ENCODE measurements around the gene C17orf114.

The C17orf114 gene

DNA sequence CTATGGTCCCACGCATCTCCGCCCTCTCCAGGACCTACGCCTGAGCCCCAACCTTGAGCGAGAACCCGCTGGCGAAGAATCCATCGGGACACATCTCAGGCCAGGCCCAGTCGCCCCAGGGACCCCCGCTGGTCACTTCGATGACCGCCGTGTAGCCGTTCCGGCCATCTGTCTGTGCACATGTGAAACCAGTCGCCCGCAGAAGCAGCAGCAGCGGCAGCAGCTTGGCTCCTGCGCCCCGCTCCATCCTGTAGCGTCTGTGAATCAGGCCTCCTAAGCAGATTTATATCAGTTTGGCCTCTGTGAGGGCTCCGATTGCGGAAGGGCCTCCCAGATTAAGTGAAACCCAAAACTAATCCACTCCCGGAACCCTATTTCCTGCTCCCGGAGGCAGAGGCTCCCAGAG, 16.0 kb downstream of the C17orf114 start, which contains the start of gene VMO1:
Gene VMO1, minus strand, starts transcription at position 259 of the 406 bp plus-strand sequence. Its CDS starts 12 bp downstream, at position 247.
- DNase-seq = peak in 1 of 2 experiments; percentile 39

DNA sequence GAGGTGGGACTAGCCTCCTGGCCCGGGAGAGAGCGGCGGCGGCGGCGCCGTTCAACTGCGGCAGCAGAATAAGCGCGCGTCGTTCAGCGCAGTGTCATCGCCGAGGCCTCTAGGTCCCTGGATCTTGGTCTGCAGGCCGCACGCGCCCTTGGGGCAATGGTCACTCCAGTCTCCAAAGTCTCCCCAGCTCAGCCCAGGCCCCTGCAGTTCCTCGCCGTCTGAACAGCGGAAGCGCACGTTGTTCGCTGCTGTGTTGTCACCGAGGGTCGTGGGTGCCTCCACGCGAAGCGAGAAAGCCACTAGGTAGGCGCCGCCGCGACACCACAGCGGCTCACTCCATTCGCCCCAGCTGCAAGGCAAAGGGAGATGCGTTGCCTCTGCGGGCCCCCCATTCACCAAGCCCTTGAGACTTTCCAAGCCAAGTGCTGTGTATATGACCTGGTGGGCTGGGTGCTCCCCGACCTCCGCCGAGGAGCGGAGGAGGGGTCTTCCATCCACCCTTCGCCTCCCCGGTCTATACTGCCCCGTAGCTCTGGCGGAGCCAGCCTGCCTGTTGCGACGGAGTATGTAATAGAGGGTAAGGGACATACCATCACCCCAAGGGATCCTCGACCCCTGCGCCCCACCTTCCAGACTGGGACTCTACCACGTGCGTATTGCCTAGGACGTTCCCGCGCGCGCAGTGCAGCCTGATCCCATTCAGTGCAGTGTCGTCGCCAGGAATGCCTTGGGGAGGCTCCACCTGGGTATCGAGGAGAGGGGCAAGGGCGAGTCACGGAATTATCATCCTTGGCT, 16.6 kb downstream of the C17orf114 start:
- DNase-seq = peak; percentile 41 to 44

DNA sequence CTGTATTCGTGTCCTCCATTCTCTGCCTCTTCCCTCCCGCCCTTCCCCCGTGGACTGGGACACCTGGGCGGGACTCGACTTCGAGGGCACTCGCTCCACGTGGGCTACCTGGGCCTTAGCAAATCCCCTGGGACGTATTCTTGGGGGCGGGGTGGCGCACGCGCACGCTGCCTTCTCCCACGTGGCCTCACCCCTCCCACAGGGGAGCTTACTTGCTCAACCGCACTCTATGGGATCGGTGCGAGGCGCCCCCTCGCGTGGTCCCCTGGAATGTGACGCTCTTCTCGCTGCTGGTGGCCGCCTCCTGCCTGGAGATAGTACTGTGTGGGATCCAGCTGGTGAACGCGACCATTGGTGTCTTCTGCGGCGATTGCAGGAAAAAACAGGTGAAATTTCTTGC, 19.5 kb downstream of the C17orf114 start:
- DNase-seq = peak in 1 of 2 experiments; percentile 40

DNA sequence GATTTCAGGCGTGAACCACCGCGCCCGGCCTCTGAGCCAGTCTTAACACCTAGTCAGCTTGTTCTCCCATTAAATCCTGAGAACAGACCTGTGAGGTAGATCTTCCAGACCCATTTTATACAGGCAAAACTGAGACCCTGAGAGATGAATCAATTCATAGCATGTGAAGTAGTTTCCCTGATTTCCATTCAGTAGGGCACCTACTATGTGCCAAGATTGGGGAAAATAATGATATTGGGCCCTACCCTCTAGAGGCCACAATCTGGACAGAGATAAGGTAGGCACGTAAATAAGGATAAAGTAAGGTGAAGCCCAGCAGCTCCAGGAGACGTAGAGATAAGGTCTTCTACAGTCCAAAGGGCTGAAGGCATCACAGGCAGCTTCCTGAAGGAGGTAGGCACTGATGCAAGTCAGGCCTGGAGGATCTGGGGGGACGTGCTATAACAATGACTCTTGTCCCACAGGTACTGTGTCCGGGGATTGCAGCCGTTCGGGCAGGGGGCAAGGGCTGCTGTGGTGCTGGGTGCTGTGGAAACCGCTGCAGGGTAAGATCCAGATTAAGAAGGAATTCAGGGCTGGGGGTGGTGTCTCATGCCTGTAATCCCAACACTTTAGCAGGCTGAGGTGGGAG, 21.7 kb downstream of the C17orf114 start:
- DNase-seq = no peak

DNA sequence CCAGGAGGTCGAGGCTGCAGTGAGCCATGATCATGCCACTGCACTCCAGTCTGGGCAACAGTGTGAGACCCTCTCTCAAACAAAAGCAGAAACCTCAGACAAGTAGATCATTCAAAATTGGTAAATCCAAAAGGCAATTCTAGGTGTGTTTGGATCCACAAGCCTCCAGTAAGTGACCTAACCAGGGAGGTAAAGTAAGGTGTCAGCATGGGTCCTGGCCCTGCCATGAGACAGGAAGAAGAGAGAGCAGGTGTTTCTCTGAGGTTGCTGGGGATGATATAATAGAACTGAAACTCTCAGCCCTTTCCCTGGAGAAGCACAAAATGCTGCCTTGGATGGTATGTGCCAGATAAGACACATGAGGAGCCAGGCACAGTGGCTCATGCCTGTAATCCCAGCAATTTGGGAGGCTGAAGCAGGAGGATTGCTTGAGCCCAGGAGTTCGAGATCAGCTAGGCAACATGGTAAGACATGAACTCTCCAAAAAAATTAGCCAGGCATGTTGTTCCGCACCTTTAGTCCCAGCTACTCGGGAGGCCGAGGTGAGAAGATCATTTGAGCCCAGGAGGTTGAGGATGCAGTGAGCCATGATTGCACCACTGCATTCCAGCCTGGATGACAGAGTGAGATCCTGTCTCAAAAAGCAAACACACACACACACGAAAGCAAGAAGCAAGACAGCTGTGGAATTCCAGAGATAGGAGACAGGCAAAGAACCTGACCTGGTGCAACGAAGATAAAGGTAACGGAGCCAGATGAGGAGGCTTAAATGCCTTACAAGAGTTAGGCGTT, 24.0 kb downstream of the C17orf114 start:
- no peak for DNase-seq

DNA sequence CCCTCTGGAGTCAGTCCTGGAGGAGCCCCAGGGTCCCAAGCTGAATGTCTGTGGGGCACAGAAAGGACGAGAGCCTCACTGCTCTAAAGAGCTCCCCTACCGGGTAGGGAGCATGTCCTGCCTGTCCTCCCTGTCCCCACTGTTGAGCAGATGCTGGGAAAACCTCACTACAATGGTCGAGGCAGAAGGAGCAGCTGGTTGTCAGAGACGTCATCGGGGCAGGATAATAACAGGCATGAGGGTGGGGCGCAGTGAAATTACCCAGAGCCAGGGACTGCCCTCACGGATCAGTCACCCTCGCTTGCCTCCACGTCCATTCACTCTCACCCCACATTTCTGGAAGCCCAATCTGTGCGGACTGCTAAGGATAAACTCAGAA, 29.9 kb downstream of the C17orf114 start:
- DNase-seq = no peak

DNA sequence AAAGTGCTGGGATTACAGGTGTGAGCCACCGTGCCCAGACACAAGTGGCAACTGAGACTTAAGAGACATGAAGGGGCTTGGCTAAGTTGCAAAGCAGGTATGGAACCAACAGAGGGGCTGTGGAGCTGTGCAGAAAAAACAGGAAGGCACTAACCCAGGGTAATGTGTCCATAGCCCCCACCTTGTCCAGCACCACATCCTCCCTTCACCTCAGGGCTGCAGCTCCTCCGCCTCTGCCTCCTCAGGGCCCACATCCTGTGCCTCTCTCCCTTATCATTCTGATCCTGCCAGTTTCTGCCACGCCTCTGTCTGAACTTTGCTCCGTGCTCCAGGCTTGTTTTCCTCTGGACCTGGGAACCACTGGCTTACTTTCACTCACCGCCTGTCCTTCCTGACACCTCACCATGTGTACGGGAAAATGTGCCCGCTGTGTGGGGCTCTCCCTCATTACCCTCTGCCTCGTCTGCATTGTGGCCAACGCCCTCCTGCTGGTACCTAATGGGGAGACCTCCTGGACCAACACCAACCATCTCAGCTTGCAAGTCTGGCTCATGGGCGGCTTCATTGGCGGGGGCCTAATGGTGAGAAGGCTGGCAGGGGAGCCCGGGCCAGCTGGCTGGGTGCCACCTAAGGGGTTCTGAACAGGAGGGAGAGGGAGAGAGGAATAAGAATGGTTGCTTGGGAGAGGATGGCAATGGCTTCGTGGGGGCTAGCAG, 30.5 kb downstream of the C17orf114 start, which contains the start of gene TM4SF5:
Gene TM4SF5, plus strand, starts transcription at position 368 of the 716 bp plus-strand sequence. Its CDS starts 37 bp downstream, at position 405.
- DNase-seq = no peak

DNA sequence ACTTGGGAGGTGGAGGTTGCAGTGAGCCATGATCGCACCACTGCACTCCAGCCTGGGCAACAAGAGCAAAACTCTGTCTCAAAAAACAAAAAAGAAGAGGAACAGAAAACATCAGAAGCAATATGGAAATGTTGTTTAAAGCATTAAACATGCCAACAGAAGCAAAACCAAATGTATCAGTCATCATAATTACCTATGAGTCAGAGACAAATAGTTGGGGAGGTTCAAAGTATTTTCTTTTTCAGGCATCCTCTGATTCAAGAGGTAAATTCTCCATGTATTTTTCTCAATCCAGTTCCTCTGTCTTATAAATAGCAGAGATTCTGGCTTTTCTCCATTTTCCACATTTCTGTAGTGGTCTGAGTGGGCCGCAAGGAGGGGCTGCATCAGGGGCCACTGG, 32.5 kb downstream of the C17orf114 start:
- DNase-seq = no peak

DNA sequence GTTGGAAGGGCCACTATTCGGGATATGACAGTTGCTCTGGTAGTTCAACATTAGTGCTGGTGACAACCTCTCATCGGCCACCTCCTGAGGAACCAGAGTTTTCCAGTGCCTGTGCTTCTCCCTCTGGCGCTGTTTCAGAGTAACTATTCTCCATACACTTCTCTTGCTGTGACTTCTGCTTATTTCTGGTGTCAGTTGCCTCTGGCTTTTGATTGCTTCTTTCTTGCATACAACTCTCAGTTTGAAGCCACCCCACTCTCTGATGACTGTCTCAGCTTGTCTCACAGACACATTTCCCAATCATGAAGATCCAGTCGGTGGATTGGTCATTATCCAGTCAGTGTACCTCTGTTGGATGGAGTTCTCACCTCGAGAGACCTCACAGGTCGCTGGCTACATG, 33.8 kb downstream of the C17orf114 start:
- DNase-seq = no peak

DNA sequence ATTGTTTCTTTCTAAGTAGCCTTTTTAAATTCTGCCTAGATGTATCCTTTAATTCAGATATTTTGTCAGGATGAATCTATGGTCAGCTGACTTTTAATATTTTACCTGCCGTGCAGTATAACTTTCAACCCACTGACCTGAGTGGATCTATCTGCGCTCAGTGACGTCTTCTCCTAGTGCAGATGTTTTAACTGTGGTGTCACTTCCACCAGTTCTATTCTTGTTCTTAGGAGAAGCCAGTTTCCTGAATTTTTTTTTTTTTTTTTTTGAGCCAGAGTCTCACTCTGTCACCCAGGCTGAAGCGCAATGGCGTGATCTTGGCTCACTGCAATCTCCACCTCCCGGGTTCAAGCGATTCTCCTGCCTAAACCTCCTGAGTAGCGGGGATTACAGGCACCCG, 35.4 kb downstream of the C17orf114 start:
- no peak for DNase-seq

DNA sequence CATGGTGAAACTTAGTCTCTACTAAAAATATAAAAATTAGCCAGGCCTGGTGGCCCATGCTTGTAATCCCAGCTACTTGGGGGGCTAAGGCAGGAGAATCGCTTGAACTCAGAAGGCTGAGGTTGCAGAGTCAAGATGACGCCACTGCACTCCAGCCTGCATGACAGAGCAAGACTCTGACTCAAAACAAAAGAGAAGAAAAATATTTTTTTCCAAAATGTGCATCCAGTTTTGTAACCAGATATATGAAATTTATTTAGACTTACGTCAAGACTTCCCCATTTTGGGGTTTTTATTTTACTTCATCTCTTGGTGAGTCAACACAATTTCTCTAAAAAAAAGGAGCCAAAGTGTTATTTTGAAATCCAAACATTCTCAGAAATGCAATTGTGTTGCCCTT, 35.9 kb downstream of the C17orf114 start:
- no peak for DNase-seq

DNA sequence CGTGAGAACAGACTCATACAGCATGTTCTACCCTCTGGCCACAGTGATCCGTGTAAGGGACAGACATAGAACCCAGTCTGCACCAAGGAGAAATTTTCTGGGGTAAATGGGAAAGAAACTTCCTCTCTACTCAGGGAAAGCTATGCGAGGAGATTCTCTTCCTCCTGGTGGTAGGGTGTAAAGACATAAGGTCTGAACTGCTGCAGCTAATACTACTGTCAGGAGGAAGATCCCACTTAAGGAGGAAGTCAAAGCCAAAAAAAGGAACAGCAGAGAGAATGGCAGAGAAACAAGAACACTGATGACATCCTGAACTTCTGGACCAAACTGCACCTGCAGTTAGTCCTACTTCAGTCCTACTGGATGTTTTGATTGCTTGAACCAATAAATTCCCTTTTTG, 37.5 kb downstream of the C17orf114 start:
- DNase-seq = no peak

DNA sequence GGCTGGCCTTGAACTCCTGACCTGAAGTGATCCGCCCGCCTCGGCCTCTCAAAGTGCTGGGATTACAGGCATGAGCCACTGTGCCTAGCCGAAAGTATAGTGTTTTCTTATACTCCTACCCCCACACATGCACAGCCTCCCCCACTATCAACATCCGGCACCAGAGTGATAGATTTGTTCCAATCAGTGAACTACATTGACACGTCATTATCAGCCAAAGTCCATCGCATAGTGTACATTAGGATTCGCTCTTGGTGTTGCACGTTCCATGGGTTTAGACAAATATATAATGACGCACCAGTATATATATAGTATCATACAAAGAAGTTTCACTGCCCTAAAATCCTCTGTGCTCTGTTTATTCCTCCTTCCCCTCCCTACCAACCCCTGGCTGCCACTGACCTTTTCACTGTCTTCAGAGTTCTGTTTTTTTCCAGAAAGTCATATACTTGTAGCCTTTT, 42.3 kb downstream of the C17orf114 start:
- no peak for DNase-seq

DNA sequence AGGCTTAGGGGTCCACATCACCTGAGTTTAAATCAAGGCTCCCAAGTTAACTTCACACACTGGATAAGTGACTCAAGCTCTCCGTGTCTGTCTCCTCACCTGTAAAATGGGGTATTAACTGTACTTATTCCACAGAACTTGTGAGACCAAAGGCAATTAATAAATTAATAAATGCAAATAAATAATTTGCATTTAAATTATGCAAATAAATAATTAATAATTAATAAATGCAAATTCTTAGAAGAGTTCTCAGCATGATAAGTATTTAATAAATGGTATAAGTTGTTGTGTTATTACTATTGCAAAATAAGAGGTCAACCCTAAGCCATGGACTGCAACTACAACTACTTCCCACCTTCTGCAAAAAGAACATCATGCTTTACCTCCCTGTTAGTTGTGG, 48.7 kb downstream of the C17orf114 start:
- DNase-seq = no peak

DNA sequence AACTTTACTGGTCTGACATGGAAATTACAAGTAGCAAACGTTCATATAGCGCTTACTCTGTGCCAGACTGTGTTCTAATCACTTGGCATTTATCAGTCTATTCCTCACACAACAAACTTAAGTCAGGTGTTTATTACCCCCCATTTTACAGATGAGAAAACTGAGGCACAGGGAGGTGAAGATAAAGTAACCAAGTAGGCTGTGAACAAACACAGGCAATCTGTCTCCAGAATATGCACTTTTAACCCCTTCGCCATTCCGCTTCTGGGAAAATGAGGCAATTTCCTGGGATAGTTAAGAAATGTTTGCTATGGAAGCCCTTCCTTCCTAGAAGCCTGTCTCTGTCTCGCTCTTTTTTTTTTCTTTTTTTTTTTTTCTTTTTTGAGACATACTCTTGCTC, 50.2 kb downstream of the C17orf114 start:
- no peak for DNase-seq

Data from activated T-cell treated with anti-CD3 and anti-CD28 coated beads, Interleukin-2, amount 50 U/mL, for 48 hours (primary cell).